Effector memory CD8-positive, alpha-beta T cell (primary cell): ENCODE measurements around the gene SEM1.
A peak's percentile ranks its signal among the peaks of the same experiment; 100 is the strongest.
"Not testable (repeated sequence)": the region's sequence is repeated elsewhere in the genome, so short reads cannot be mapped to it uniquely, and the experiment has no call there.

Source experiments
- ATAC-seq: fragments of 150-1000 bp; cut with Tn5 transposase; replicated peaks from 2 replicates; pipeline ENCODE4 v1.10.0; 2021; ENCODE audit warnings: mild to moderate bottlenecking, moderate library complexity
- DNase-seq, 3 experiments: peaks; one replicate each; pipeline ENCODE4 v3.0.0; 2021
- H3K27ac Mint-ChIP-seq, 2 donors: one replicate each; pipeline ENCODE4 v1.8.0; 2022; ENCODE audit warnings: mild to moderate bottlenecking in 2 of 2, mixed read lengths in 2 of 2, moderate library complexity in 2 of 2
- H3K27me3 Mint-ChIP-seq, 2 donors: one replicate each; pipeline ENCODE4 v1.8.0; 2022; ENCODE audit warnings: mixed read lengths in 2 of 2
- H3K36me3 Mint-ChIP-seq: one replicate; pipeline ENCODE4 v1.8.0; 2022; ENCODE audit warnings: mild to moderate bottlenecking, moderate library complexity, mixed read lengths; ENCODE audit not compliant: insufficient read depth
- H3K4me1 Mint-ChIP-seq, 2 donors: one replicate each; pipeline ENCODE4 v1.8.0; 2022; ENCODE audit warnings: low read depth in 2 of 2, mixed read lengths in 2 of 2
- H3K4me3 Mint-ChIP-seq, 2 donors: one replicate each; pipeline ENCODE4 v1.8.0; 2022; ENCODE audit warnings: mild to moderate bottlenecking in 2 of 2, mixed read lengths in 2 of 2, moderate library complexity in 2 of 2
- H3K9me3 Mint-ChIP-seq, 2 donors: one replicate each; pipeline ENCODE4 v1.8.0; 2022; ENCODE audit warnings: mixed read lengths in 2 of 2

Gene SEM1

GRCh38 chr7:96667026-96667425 is 42.6 kb downstream of the SEM1 start:
- peaks cover 15 to 17% of the 10 kb centered on the region in 2 donors for H3K4me1 Mint-ChIP-seq
- ATAC-seq = no peak
- no peak for DNase-seq
- no peaks in the 10 kb centered on the region for H3K27me3 Mint-ChIP-seq
- H3K9me3 Mint-ChIP-seq = no peaks in the 10 kb centered on the region
- H3K36me3 Mint-ChIP-seq = peaks cover 3% of the 10 kb centered on the region
- H3K4me3 Mint-ChIP-seq = no peak overlapping the region
- H3K27ac Mint-ChIP-seq = no peak overlapping the region

GRCh38 chr7:96665689-96666088 is 44.0 kb downstream of the SEM1 start:
- no peak overlapping the region for H3K27ac Mint-ChIP-seq
- no peak for DNase-seq
- no peaks in the 10 kb centered on the region for H3K9me3 Mint-ChIP-seq
- H3K4me1 Mint-ChIP-seq = peaks cover 15 to 17% of the 10 kb centered on the region in 2 donors
- ATAC-seq = no peak
- H3K36me3 Mint-ChIP-seq = peaks cover 6% of the 10 kb centered on the region
- H3K4me3 Mint-ChIP-seq = no peak overlapping the region
- no peaks in the 10 kb centered on the region for H3K27me3 Mint-ChIP-seq

- H3K9me3 Mint-ChIP-seq = no peaks in the 10 kb centered on the region
- peaks cover 6% of the 10 kb centered on the region for H3K36me3 Mint-ChIP-seq
- peaks cover 15 to 17% of the 10 kb centered on the region in 2 donors for H3K4me1 Mint-ChIP-seq
- H3K4me3 Mint-ChIP-seq = no peak overlapping the region
- ATAC-seq = no peak
- peak overlapping the region in 1 of 2 donors; percentile 71 for H3K27ac Mint-ChIP-seq
- no peak for DNase-seq
- no peaks in the 10 kb centered on the region for H3K27me3 Mint-ChIP-seq
These were observed 44.9 kb downstream of the SEM1 start for GRCh38 chr7:96664793-96665192.

- peaks cover 6% of the 10 kb centered on the region for H3K36me3 Mint-ChIP-seq
- H3K27me3 Mint-ChIP-seq = no peaks in the 10 kb centered on the region
- no peak for ATAC-seq
- no peak for DNase-seq
- peak overlapping the region; percentile 9 to 71 for H3K27ac Mint-ChIP-seq
- no peak overlapping the region for H3K4me3 Mint-ChIP-seq
- H3K9me3 Mint-ChIP-seq = no peaks in the 10 kb centered on the region
- peaks cover 15 to 17% of the 10 kb centered on the region in 2 donors for H3K4me1 Mint-ChIP-seq
These were observed 45.7 kb downstream of the SEM1 start for GRCh38 chr7:96663871-96664445.

- Mint-ChIP-seq H3K4me1 (peaks cover 15 to 19% of the 10 kb centered on the region in 2 donors), H3K4me3 (peak overlapping the region in 1 of 2 donors; percentile 5), H3K27me3 (no peaks in the 10 kb centered on the region), H3K36me3 (peaks cover 4% of the 10 kb centered on the region), H3K9me3 (no peaks in the 10 kb centered on the region), H3K27ac (peak overlapping the region; percentile 9 to 71)
- ATAC-seq (no peak), DNase-seq (no peak)
These were observed 46.2 kb downstream of the SEM1 start for GRCh38 chr7:96663457-96663856.

GRCh38 chr7:96662151-96662550 is 47.5 kb downstream of the SEM1 start:
- not testable (repeated sequence) for H3K9me3 Mint-ChIP-seq, H3K27me3 Mint-ChIP-seq, H3K4me3 Mint-ChIP-seq, ATAC-seq, H3K27ac Mint-ChIP-seq, DNase-seq, H3K36me3 Mint-ChIP-seq
- H3K4me1 Mint-ChIP-seq = peaks cover 15 to 19% of the 10 kb centered on the region in 2 donors

- H3K9me3 Mint-ChIP-seq = no peaks in the 10 kb centered on the region
- no peak for DNase-seq
- H3K27ac Mint-ChIP-seq = no peak overlapping the region
- no peaks in the 10 kb centered on the region for H3K27me3 Mint-ChIP-seq
- no peak overlapping the region for H3K4me3 Mint-ChIP-seq
- peaks cover 3% of the 10 kb centered on the region for H3K36me3 Mint-ChIP-seq
- no peak for ATAC-seq
- H3K4me1 Mint-ChIP-seq = peaks cover 3 to 4% of the 10 kb centered on the region in 2 donors
These were observed 51.6 kb downstream of the SEM1 start for GRCh38 chr7:96658022-96658412.

- Mint-ChIP-seq H3K4me3 (no peak overlapping the region), H3K9me3 (no peaks in the 10 kb centered on the region), H3K27me3 (no peaks in the 10 kb centered on the region), H3K27ac (no peak overlapping the region), H3K36me3 (peaks cover 3% of the 10 kb centered on the region), H3K4me1 (peaks cover 0 to 2% of the 10 kb centered on the region in 2 donors)
- no peak for DNase-seq
- no peak for ATAC-seq
These were observed 52.2 kb downstream of the SEM1 start for GRCh38 chr7:96657347-96658021.

GRCh38 chr7:96655956-96656355 is 53.7 kb downstream of the SEM1 start:
- H3K4me3 Mint-ChIP-seq = no peak overlapping the region

GRCh38 chr7:96654630-96655188 is 54.9 kb downstream of the SEM1 start:
- no peak for DNase-seq
- peaks cover 0 to 4% of the 10 kb centered on the region in 2 donors for H3K4me1 Mint-ChIP-seq
- no peak overlapping the region for H3K4me3 Mint-ChIP-seq
- ATAC-seq = no peak
- H3K9me3 Mint-ChIP-seq = no peaks in the 10 kb centered on the region
- H3K27ac Mint-ChIP-seq = no peak overlapping the region
- H3K36me3 Mint-ChIP-seq = peaks cover 3% of the 10 kb centered on the region
- no peaks in the 10 kb centered on the region for H3K27me3 Mint-ChIP-seq

More at GRCh38 chr7:96655956-96656355, 53.7 kb downstream of the SEM1 start:
- no peak for ATAC-seq
- Mint-ChIP-seq H3K9me3 (no peaks in the 10 kb centered on the region), H3K27me3 (no peaks in the 10 kb centered on the region), H3K4me1 (peaks cover 0 to 2% of the 10 kb centered on the region in 2 donors), H3K27ac (no peak overlapping the region), H3K36me3 (no peaks in the 10 kb centered on the region)
- DNase-seq = no peak

GRCh38 chr7:96649981-96650380 is 59.7 kb downstream of the SEM1 start:
- H3K27ac Mint-ChIP-seq = no peak overlapping the region
- DNase-seq = no peak
- H3K9me3 Mint-ChIP-seq = no peaks in the 10 kb centered on the region

GRCh38 chr7:96648784-96649183 is 60.9 kb downstream of the SEM1 start:
- no peaks in the 10 kb centered on the region for H3K9me3 Mint-ChIP-seq
- peaks cover 0 to 2% of the 10 kb centered on the region in 2 donors for H3K4me1 Mint-ChIP-seq
- H3K27ac Mint-ChIP-seq = no peak overlapping the region
- ATAC-seq = no peak
- peaks cover 3% of the 10 kb centered on the region for H3K36me3 Mint-ChIP-seq
- no peak for DNase-seq
- no peak overlapping the region for H3K4me3 Mint-ChIP-seq
- H3K27me3 Mint-ChIP-seq = no peaks in the 10 kb centered on the region

More at GRCh38 chr7:96649981-96650380, 59.7 kb downstream of the SEM1 start:
- peaks cover 0 to 2% of the 10 kb centered on the region in 2 donors for H3K4me1 Mint-ChIP-seq
- H3K4me3 Mint-ChIP-seq = no peak overlapping the region
- no peaks in the 10 kb centered on the region for H3K27me3 Mint-ChIP-seq
- peaks cover 3% of the 10 kb centered on the region for H3K36me3 Mint-ChIP-seq
- no peak for ATAC-seq

GRCh38 chr7:96647733-96648132 is 61.9 kb downstream of the SEM1 start:
- Mint-ChIP-seq H3K4me3 (no peak overlapping the region), H3K9me3 (no peaks in the 10 kb centered on the region), H3K36me3 (peaks cover 3% of the 10 kb centered on the region), H3K27ac (no peak overlapping the region), H3K27me3 (no peaks in the 10 kb centered on the region), H3K4me1 (peaks cover 0 to 2% of the 10 kb centered on the region in 2 donors)
- ATAC-seq = no peak
- DNase-seq = no peak

- H3K36me3 Mint-ChIP-seq = no peaks in the 10 kb centered on the region
- ATAC-seq (no peak), DNase-seq (no peak)
- H3K4me1 Mint-ChIP-seq = peaks cover 0 to 2% of the 10 kb centered on the region in 2 donors
- H3K4me3 Mint-ChIP-seq = no peak overlapping the region
- H3K27ac Mint-ChIP-seq = peak overlapping the region in 1 of 2 donors; percentile 11
- no peaks in the 10 kb centered on the region for H3K27me3 Mint-ChIP-seq
- H3K9me3 Mint-ChIP-seq = no peaks in the 10 kb centered on the region
These were observed 64.6 kb downstream of the SEM1 start for GRCh38 chr7:96645084-96645483.
